ENCODE data around the gene NLRP3.

- TF ChIP-seq CTCF (conservative IDR thresholded peaks at IDR 0.05 in 1 of 2, IDR thresholded peaks at IDR 0.05 in 1 of 2; ENCODE audit: extremely low read depth in 1 of 2, insufficient read depth in 1 of 2, low read depth in 1 of 2, low read length in 2 of 2) (no peak), EZH2 (IDR thresholded peaks at IDR 0.05; ENCODE audit: borderline replicate concordance, low read length) (no peak)
Observed at GRCh38 chr1:247408100-247408499, 7.9 kb upstream of the NLRP3 start.
